ENCODE results near the gene TUBGCP3.
"Not testable (repeated sequence)": the region's sequence is repeated elsewhere in the genome, so short reads cannot be mapped to it uniquely, and the experiment has no call there.

TUBGCP3 gene

DNA sequence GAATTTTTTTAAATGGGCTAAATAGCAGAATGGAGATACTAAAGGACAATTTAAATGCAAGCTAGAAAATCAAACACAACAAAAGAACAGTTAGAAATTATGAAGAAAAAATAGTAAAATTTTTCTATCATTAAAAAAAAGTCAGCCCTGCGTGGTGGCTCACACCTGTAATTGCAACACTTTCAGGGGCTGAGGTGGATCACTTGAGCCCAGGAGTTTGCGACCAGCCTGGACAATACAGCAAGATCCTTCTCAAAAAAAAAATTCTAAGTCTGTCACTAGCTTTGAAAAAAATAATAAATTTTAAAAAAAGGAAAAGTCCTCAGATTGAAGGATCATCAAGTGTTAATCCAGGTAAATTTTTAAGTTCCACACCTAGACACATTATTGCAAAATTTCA lies 7.7 kb downstream of the TUBGCP3 start:
- DNase-seq (ENCODE audit: low read depth in 2 of 3, low spot score in 2 of 3), result no peak

DNA sequence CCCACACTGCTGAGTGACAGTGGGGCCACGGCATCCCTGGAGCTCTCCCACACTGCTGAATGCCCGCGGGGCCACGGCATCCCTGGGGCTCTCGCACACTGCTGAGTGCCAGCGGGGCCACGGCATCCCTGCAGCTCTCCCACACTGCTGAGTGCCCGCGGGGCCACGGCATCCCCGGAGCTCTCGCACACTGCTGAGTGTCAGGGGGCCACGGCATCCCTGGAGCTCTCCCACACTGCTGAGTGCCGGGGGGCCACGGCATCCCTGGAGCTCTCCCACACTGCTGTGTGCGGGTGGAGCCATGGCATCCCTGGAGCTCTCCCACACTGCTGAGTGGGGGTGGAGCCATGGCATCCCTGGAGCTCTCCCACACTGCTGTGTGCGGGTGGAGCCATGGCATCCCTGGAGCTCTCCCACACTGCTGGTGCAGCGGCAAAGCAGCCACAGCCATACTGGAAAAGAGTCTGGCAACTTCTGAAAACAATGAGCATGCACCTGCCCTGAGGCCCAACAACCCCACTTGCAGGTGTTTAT lies 8.6 kb downstream of the TUBGCP3 start:
- DNase-seq (ENCODE audit: low read depth in 2 of 3, low spot score in 2 of 3), result no peak

DNA sequence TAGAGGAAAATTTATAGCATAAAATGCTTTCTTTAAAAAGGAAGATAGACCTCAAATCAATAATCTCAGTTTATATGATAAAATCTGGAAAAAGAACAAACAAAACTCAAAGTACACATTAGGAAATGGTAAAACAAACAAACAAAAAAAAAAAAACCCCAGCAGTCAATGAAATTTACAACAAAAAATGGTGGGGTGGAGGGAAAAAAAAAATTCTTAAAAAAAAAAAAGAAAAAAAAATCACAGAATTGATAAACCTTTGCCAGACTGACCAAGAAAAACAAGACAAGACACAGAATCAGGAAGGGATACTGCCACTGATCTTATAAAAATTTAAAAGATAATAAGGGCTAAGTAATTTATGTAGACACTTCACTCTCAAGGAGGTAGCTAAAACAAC lies 11.2 kb downstream of the TUBGCP3 start:
- DNase-seq (ENCODE audit: low read depth in 2 of 3, low spot score in 2 of 3), result no peak

DNA sequence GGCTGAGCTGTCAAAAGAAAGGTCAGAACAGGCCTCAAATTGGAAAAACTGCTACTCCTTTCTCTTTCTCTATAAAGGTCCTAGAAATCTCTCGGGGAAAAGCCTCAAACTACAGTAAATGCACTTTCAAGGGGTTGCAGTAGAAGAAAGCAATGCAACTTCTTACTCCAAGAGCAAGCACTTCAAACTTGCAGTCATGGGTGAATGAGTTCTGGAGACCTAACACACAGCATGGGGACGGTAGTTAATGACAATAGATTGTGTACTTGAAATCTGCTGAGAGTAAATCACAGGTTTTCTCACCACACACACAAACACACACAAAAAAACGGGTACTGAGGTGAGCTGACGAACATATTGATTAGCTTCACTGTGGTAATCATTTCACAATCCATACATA lies 11.8 kb downstream of the TUBGCP3 start:
- no peak for DNase-seq (ENCODE audit: low read depth in 2 of 3, low spot score in 2 of 3)

DNA sequence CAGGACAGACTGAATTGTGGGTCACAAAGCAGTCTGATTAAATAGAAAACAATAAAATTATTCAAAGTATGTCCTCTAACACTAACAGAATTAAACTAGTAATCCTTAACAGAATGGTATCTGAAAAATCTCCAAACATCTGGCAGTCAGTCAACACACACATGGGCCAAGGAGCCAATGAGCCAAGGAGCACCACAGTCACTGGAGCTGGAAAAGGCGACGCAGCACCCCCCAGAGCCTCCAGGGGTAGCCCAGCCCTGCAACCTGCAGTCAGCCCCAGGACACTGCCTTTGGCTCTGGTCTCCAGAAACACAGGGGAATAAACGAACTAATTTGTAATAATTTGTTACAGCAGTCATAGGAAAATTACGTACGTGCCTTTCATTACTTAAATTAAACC lies 12.3 kb downstream of the TUBGCP3 start:
- no peak for DNase-seq (ENCODE audit: low read depth in 2 of 3, low spot score in 2 of 3)

DNA sequence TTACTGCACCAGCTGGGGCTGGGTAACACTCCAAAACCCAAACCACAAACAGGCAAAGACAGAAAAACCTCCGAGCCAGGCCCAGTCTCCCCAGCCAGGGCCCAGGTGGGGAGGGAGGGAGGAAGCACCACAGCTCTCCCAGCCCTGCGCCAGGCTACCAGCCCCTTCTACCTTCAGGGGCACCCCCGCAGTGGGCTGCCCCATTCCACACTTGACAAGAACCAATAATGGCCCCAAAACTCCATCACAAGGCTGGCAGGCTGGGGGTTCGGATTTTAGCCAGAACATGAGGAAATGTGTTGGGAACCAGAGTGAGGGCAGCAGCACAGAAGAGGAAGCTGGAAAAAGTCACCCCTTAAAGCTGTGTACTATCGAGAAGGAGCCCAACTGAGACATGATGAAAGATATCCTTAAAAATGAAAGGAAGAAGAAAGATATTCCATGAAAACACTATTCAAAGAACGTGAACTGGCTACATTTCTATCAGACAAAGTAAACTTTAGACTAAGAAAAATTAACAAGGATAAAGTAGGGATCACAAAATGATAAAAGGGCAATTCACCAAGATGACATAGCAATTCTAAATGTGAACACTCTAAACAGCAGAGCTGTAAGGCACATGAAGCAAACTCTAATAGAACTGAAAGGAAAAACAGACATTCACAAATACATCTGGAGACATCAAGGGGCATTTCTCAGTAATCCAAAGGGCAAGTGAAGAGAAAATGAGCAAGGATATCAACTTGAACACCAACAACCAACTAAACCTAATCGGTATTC lies 12.9 kb downstream of the TUBGCP3 start:
- no peak for DNase-seq (ENCODE audit: low read depth in 2 of 3, low spot score in 2 of 3)

DNA sequence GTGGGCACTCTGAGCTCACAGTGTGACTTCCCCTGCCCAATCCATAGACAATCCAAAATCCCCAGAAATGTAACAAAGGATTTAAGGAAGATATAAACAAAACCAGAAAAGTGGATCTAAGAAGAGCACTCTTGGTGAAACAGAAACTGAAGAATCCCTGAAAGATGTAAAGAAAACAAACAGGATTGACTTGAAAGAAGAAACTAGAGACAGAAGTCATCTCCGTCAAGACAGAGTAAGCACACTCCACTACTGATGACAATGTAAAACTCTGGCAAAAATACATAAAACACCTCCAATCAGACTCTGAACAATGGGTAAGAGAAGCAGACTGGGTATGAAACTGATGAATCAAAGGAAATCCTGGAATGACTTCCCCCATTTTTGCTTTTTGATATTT lies 13.5 kb downstream of the TUBGCP3 start:
- DNase-seq (ENCODE audit: low read depth in 2 of 3, low spot score in 2 of 3), result no peak

DNA sequence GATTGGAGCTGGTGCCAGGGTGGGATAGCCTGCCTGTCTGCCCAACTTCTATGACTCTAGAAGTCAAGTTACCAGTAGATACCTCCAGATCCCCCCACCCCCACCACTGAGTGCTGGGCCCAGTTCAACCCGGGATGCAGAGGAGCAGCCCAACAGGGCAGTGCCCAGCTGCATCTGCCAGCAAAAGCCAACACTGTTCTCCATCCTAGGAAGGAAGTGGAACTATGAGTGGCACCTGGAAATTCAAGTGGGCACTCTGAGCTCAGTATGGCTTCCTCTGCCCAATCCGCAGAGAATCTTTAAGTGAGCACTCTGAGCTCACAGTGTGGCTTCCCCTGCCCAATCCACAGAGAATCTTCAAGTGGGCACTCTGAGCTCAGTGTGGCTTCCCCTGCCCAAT lies 14.2 kb downstream of the TUBGCP3 start:
- DNase-seq (ENCODE audit: low read depth in 2 of 3, low spot score in 2 of 3), result no peak

DNA sequence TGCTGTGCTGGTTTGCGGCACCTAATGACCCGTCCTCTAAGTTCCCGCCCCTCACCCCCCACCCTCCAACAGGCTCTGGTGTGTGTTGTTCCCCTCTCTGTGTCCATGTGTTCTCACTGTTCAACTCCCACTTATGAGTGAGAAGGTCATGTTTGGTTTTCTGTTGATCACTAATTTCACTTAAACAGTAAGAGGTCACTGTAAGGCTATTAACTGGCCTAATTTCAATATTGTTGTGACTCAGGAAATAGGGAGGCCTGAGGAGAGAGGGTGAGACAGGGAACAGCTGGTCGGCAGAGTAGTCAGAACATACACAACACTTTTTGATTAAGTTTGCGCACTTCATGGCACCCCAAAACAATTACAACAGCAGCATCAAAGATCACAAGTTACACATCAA lies 15.6 kb downstream of the TUBGCP3 start:
- no peak for DNase-seq (ENCODE audit: low read depth in 2 of 3, low spot score in 2 of 3)

DNA sequence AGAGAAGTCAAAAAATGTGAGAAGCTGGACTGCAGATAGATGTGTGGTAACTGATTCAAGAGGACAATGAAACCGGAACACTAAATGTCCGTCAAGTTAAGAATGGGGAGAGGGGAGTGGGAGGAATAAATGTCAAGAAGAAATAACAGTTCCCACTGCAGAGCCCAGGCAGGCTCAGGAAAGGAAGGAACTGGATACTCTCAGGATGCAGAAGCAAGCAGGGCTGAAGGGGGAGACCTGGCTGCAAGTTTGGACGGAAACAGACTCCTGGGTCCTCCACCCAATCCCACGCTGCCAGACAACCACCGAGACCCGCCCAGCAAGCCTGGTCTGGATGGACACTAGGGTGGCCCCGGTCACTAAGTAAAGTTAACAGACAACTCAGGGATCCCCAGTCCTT lies 18.1 kb downstream of the TUBGCP3 start:
- no peak for DNase-seq (ENCODE audit: low read depth in 2 of 3, low spot score in 2 of 3)

DNA sequence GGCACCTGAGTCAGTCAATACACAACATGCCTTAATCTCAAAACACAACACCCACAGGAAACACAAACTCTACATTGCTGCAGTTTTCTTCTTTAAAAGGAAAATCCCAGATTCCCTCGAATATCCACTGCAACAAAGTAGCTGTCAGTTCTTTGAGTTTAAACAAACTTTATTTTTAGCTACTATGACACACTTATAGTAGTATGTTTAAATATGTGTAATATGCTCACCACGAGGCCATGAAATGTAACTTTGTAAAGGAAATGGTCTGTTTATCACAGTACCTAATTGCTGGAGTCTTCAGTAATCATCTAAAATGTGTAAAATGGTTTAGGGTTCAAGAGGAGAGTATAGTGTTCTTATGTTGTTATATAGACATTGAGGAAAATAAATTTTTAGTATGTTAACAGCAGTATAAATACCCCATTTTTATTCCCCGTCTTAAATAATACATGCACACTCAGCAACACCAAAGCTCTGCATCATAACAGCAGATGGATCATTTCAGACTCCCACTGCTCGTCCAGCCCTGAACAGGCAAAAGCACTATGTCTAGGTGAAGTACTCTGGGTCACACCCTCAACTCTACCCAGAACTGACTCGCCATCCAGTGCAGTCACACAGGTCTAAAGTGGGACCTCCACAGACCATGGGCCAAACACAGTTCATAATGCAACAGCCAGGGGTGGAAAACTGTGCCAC lies 20.6 kb downstream of the TUBGCP3 start:
- DNase-seq (ENCODE audit: low read depth in 2 of 3, low spot score in 2 of 3), result no peak

DNA sequence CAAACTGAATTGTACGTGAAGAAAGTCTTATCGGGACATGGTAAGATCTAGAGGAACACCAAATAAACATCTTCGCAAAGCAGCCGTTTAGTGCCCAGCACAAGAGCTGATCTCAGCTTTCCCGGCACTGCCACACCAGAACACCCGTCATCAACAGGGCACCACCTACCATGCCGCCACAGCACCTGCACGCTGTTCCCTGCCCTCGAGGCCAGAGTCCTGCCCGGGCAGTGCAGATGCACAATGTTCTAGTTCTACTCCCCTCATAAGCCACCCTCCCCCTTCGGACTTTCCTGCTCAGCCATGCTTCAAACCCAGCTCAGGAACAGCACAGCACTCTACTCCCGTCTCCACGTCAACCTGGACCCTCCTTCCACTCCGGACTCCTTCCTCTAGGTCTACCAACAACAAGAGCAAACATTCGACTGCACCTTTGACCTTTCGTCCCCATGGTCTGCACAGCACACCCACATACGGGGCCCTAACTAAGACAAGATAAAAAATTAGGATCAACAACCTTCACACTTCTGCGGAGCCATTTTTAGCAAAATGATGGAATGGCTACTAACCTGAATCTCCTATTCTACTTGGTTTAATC lies 25.1 kb downstream of the TUBGCP3 start:
- DNase-seq (ENCODE audit: low read depth in 2 of 3, low spot score in 2 of 3), result no peak

DNA sequence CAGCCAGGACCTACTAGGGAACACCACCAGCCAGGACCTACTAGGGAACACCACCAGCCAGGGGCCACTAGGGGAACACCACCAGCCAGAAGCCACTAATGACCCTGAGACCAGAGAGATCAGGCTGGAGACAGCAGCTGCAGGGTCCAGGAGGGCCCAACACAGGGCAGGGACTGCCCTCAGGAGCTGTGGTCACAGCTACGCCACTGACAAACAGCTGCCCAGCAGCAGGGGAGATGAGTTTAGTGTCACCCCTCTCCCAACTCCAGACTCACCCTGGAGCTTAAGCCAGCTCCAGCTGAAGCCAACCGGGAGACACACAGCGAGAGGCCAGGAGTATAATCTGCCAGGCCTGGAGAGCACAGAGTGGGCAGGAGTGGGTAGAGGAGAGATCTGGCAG lies 25.7 kb downstream of the TUBGCP3 start:
- no peak for DNase-seq (ENCODE audit: low read depth in 2 of 3, low spot score in 2 of 3)

DNA sequence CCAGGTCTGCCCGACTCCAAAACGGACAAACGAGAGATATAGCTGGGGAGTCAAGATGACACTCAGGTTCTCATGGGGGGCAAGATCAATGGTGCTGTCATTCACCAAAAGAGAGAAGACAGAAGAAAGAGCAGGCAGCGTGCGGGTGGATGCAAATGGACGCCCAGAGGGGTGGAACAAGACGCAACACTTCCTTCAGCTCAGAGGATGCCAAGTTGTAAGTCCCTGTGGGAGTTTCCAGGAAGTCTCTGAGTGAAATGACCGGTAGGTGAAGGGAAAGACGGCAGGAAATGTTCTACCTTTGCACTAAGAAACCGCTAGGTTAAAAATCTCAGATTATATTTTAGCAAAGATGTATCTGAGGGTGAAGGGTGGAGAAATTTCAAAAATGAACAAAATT lies 26.5 kb downstream of the TUBGCP3 start:
- no peak for DNase-seq (ENCODE audit: low read depth in 2 of 3, low spot score in 2 of 3)

DNA sequence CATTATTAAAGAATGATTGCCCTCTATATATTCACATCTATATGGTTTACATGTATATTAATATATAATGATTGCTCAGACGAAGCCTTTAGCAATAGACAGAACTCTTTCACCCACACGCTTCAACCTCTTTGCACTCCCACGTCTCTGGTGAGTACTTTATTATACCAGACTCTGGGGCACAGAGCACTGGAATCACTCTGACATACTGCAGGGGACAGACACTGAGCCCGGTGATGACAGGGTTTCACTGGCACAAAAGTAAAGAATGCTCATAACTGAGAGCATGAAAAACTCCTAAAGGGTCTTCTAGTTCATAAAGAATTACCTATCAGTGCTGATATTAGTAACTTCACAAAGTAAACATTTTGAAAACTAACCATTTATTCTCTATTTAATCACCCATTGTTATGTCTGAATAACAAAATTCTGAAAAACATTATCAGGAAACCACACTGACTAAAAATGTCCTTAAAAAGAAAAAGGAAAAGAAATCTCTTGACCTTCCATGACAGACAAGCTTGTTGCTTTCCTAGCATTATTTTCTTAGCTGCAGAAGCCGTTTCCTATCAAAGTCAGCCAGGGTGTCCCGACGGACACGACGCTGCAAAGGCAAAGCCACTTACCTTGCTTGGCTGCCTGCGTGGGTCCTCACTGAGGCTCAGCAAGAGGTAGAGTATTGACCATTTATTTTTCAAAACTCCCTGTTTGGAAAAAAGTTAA lies 29.1 kb downstream of the TUBGCP3 start:
- no peak for DNase-seq (ENCODE audit: low read depth in 2 of 3, low spot score in 2 of 3)

DNA sequence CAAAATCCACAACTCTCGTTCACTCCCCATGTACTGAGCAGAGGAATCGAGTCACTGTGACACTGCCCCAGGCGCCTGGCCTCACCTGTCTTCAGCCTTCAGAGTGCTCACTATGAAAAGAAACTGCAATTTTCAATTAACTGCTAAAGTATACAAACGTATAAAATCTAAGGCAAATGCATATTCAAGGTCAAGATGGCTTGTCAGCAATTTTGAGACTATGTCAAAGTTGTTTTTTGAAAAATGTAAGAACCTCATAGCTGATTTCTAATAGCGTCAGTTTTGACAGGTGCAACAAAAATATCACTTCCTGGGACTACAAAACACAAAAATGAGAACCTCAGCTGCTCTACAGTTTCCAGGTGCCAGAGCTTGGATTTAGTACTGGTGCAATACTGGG lies 31.4 kb downstream of the TUBGCP3 start:
- no peak for DNase-seq (ENCODE audit: low read depth in 2 of 3, low spot score in 2 of 3)

DNA sequence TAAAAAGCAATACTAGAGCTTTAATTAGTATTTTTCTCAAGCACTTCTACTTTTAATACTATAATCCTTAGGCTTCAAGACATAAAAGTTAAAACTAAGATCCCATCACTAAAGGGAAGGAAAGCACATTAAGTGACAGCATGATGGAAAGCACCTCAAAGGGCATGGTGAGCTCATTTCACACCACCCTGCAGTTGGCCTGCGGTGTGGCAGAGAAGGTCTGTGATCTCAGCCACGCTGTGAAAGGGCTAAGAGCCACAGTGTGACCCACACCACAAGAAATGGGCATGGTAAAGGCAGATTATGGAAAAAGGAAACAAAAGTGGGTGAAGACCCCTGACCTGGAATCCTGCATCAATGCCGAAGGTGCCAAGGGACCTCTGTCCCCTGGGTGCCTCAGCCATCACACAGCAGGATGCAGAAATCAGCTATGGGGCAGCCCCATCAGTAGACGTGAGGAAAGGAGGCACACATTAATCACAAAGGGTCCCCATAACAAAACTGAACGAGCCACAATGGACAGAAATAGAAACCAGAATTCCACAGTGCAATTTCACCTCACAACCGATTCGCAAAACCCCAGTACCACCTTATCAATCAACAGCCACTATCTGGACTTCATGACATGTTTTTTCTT lies 33.6 kb downstream of the TUBGCP3 start:
- DNase-seq (ENCODE audit: low read depth in 2 of 3, low spot score in 2 of 3), result no peak

DNA sequence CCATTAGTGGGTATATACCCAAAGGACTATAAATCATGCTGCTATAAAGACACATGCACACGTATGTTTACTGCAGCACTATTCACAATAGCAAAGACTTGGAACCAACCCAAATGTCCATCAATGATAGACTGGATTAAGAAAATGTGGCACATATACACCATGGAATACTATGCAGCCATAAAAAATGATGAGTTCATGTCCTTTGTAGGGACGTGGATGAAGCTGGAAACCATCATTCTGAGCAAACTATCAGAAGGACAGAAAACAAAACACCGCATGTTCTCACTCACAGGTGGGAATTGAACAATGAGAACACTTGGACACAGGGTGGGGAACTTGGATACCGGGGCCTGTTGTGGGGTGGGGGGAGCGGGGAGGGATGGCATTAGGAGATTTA lies 39.0 kb downstream of the TUBGCP3 start:
- DNase-seq (ENCODE audit: low read depth in 2 of 3, low spot score in 2 of 3), result not testable (repeated sequence)

DNA sequence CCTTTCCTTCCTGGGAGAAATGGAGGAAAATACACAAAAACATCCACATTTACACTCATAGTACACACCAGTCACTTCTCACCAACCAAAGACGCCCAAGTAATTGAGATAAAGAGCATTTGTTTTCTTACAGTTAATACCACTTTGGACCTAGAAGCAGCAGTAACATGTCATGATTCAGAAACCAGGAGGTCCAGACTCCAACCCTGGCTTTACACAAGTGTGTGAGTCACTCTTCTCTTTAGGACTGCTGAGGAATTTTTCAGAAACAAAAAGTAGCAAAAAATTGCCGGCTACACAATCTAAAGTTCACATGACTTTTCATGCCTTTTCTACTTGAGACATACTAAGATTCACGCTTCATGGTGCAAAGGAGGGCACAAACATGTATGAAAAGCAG lies 42.1 kb downstream of the TUBGCP3 start:
- DNase-seq (ENCODE audit: low read depth in 2 of 3, low spot score in 2 of 3), result no peak

DNA sequence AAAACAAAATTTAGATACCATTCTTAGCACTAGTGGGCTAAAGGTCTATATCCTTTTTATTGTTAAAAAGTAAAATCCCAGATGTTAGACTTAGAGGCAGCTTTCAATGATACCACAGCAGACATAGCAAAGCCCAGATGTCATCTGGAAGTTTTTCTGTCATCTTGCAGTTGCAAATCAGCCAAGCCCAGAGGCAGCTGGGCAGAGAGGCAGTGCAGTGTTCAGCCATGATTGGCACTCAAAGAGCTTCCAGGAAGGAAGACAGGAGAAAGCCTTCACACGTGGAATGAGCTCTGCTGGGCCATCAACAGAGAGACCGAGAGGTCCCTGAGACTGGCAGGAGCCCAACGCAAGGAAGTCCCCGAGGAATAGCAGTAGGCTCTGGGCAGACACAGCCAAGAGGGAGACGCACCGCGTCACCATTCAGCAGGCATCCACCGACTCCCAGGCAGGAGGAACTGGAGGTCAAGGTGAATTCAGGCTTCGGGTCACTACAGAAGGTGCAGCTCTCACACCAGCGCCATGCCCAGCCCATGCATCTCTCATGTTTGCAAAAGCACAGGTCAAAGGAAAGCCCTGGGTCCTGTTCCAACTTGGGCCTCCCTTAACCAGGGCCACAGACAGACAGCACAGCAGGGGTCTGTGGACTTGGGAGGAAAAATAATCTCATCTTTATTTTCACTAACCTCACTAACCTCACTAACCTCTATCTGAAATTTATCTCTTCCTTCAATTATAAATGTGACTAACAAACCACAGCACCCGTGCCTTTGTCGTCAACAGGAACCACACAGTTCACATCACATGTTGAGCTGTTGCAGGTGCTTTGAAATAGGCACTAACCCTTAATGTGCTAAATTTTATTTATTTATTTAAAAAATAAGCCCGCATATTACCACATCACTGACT lies 54.9 kb downstream of the TUBGCP3 start:
- no peak for DNase-seq (ENCODE audit: low read depth in 2 of 3, low spot score in 2 of 3)

Data from activated CD8-positive, alpha-beta memory T cell treated with anti-CD3 and anti-CD28 coated beads for 48 hours (primary cell).